ENCODE results near the gene RPS3.

The RPS3 gene

GRCh38 chr11:75440960-75441803, 41.9 kb downstream of the RPS3 start:
- no peaks in the 10 kb centered on the region for H3K9me3 ChIP-seq (ENCODE audit: control insufficient read depth, insufficient read depth, low read depth, low read length)
- POLR2A ChIA-PET, result no interaction called here
- H3K4me1 ChIP-seq (ENCODE audit: control insufficient read depth, insufficient read depth, low read length), result no peaks in the 10 kb centered on the region
- CTCF ChIA-PET, result interaction anchor here (0.7 to 7.5 kb wide), 5 partner anchors 52 to 160 kb away, joined by 3 to 264 read pairs (median 4); partner anchors contain the start of gene GDPD5
- no peaks in the 10 kb centered on the region for H3K36me3 ChIP-seq (ENCODE audit: control insufficient read depth in 2 of 2, insufficient read depth in 1 of 2, low read length in 2 of 2)
- no peak overlapping the region for H3K27ac ChIP-seq (ENCODE audit: extremely low read depth, low read depth, low read length)
- TF ChIP-seq GLIS1 (tag by site-specific recombination; IDR thresholded peaks at IDR 0.05), result peak; percentile 59
- no peak for TF ChIP-seq ZNF701 (tag by site-specific recombination; IDR thresholded peaks at IDR 0.05)
- H3K4me3 ChIP-seq (ENCODE audit: low read depth, low read length), result no peak overlapping the region

GRCh38 chr11:75441804-75442132, 42.5 kb downstream of the RPS3 start:
- no peak overlapping the region for H3K27ac ChIP-seq (ENCODE audit: extremely low read depth, low read depth, low read length)
- CTCF ChIA-PET, result interaction anchor here (0.7 to 7.5 kb wide), 3 partner anchors 53 to 140 kb away, joined by 3 to 264 read pairs (median 11); no protein-coding TSS in a partner anchor
- no peaks in the 10 kb centered on the region for H3K36me3 ChIP-seq (ENCODE audit: control insufficient read depth in 2 of 2, insufficient read depth in 1 of 2, low read length in 2 of 2)
- H3K4me3 ChIP-seq (ENCODE audit: low read depth, low read length), result no peak overlapping the region
- POLR2A ChIA-PET, result interaction anchor here (0.6 kb wide), 1 partner anchor 70 kb away, joined by 3 read pairs; no protein-coding TSS in a partner anchor
- no peaks in the 10 kb centered on the region for H3K9me3 ChIP-seq (ENCODE audit: control insufficient read depth, insufficient read depth, low read depth, low read length)
- TF ChIP-seq TSHZ1 (tag by site-specific recombination; IDR thresholded peaks at IDR 0.05; ENCODE audit: borderline replicate concordance) (no peak), KLF17 (tag by site-specific recombination; IDR thresholded peaks at IDR 0.05) (no peak), ZNF202 (tag by site-specific recombination; IDR thresholded peaks at IDR 0.05; ENCODE audit: borderline replicate concordance) (no peak), HIC1 (tag by site-specific recombination; IDR thresholded peaks at IDR 0.05) (no peak), ZNF266 (tag by site-specific recombination; IDR thresholded peaks at IDR 0.05; ENCODE audit: low read depth) (no peak), ZBTB11 (tag by site-specific recombination; conservative IDR thresholded peaks at IDR 0.05; ENCODE audit: low read depth) (no peak), ZFP37 (tag by site-specific recombination; IDR thresholded peaks at IDR 0.05) (no peak), OSR2 (tag by site-specific recombination; IDR thresholded peaks at IDR 0.05) (no peak), ZNF184 (tag by site-specific recombination; IDR thresholded peaks at IDR 0.05) (no peak)
- no peaks in the 10 kb centered on the region for H3K4me1 ChIP-seq (ENCODE audit: control insufficient read depth, insufficient read depth, low read length)

All from HEK293 (cell line).